Measurements from ENCODE around the gene TMEM215. TPM values are rescaled to one million over a fixed set of nuclear protein-coding genes. Genes with fewer than 3 reads are reported as not detected.

The TMEM215 gene
- total and polyA plus RNA-seq, 2 experiments from 2014 or later: 0.79 to 1.2 TPM

- no peak overlapping the region for H3K4me2 ChIP-seq
- H3K4me3 ChIP-seq: no peak overlapping the region
- Mint-ChIP-seq H3K4me1 (peaks cover 15% of the 10 kb centered on the region), H3K27me3 (ENCODE audit: insufficient read depth, low read depth, poor library complexity) (no peaks in the 10 kb centered on the region), H3K4me3 (no peak overlapping the region), H3K36me3 (ENCODE audit: low read depth) (no peaks in the 10 kb centered on the region; the same call in 2 of the 3 replicates), H3K9me3 (peaks cover 6% of the 10 kb centered on the region; the same call in 2 of the 3 replicates), H3K27ac (no peak overlapping the region)
- peaks cover 21% of the 10 kb centered on the region for H3K9me2 ChIP-seq (ENCODE audit: insufficient read depth)
- H3K79me2 ChIP-seq (replicated peaks; ENCODE audit: insufficient read depth): no peaks in the 10 kb centered on the region
- no peak for DNase-seq (ENCODE audit: low spot score)
- no peak overlapping the region for H2AFZ ChIP-seq
- no peaks in the 10 kb centered on the region for H3F3A ChIP-seq (replicated peaks; ENCODE audit: low read depth)
- TF ChIP-seq CTCF (conservative IDR thresholded peaks at IDR 0.05; ENCODE audit: low read depth in 2 of 2) (no peak), EZH2 (IDR thresholded peaks at IDR 0.05; ENCODE audit: low read depth, unreplicated experiment) (no peak), ZNF331 (CRISPR knock-in tag; IDR thresholded peaks at IDR 0.05; ENCODE audit: low read depth) (no peak), CREB1 (CRISPR knock-in tag; IDR thresholded peaks at IDR 0.05; ENCODE audit: low read depth) (no peak), EZH2phosphoT487 (IDR thresholded peaks at IDR 0.05; ENCODE audit: unreplicated experiment) (no peak), JUNB (IDR thresholded peaks at IDR 0.05; ENCODE audit: unreplicated experiment) (no peak), REST (IDR thresholded peaks at IDR 0.05; ENCODE audit: unreplicated experiment) (no peak), STAT1 (IDR thresholded peaks at IDR 0.05; ENCODE audit: unreplicated experiment) (no peak), ZNF462 (CRISPR knock-in tag; IDR thresholded peaks at IDR 0.05) (no peak), POLR2AphosphoS5 (IDR thresholded peaks at IDR 0.05; ENCODE audit: low read depth) (no peak), NANOG (IDR thresholded peaks at IDR 0.05; ENCODE audit: borderline replicate concordance) (no peak), ETS1 (IDR thresholded peaks at IDR 0.05) (no peak), ZNF114 (CRISPR knock-in tag; IDR thresholded peaks at IDR 0.05) (no peak)
- H3K27ac ChIP-seq (ENCODE audit: low read depth): no peak overlapping the region
- H3K27me3 ChIP-seq (ENCODE audit: insufficient read depth): no peaks in the 10 kb centered on the region
- no peak for ATAC-seq
- peaks cover 18% of the 10 kb centered on the region for H3K4me1 ChIP-seq (ENCODE audit: insufficient read depth)
- H3K36me3 ChIP-seq (ENCODE audit: insufficient read depth): no peaks in the 10 kb centered on the region
- H4K20me1 ChIP-seq (replicated peaks; ENCODE audit: insufficient read depth): no peaks in the 10 kb centered on the region
Observed at GRCh38 chr9:32823551-32823950, 40.2 kb downstream of the TMEM215 start.

All from GM23338 (cell line).